Small intestine (tissue), 7 donors: Measurements from ENCODE around the gene UBR4. TPM values are rescaled to one million over a fixed set of nuclear protein-coding genes. Genes with fewer than 3 reads are reported as not detected.
A peak's percentile ranks its signal among the peaks of the same experiment; 100 is the strongest.

Experiments used
- DNase-seq, 2 donors: peaks; one replicate each; pipeline versions ENCODE4 v3.0.0 to v3.0.0-alpha.2; 2013
- FAIRE-seq: peaks from 2 replicates; lab custom pipeline; 2012; peaks lifted over from hg19 to GRCh38; lab: Jason Lieb, UNC
- H3K27ac ChIP-seq, 3 donors: one replicate each; pipeline ENCODE4 v1.5.1; 2013; ENCODE audit warnings: low read length in 2 of 3, mild to moderate bottlenecking in 2 of 3, control low read depth in 1 of 3, inconsistent platforms in 1 of 3, low read depth in 1 of 3, moderate library complexity in 1 of 3
- H3K27me3 ChIP-seq, 3 donors: one replicate each; pipeline ENCODE4 v1.6.1; 2013; ENCODE audit warnings: low read length in 3 of 3, inconsistent platforms in 1 of 3; ENCODE audit not compliant: control insufficient read depth in 3 of 3, insufficient read depth in 3 of 3
- H3K36me3 ChIP-seq, 3 donors: one replicate each; pipeline ENCODE4 v1.6.1; 2013; ENCODE audit warnings: low read length in 3 of 3, inconsistent platforms in 1 of 3, low read depth in 1 of 3, mild to moderate bottlenecking in 1 of 3, moderate library complexity in 1 of 3; ENCODE audit not compliant: control insufficient read depth in 3 of 3, insufficient read depth in 2 of 3
- H3K4me1 ChIP-seq, 3 donors: one replicate each; pipeline ENCODE4 v1.6.1; 2013; ENCODE audit warnings: low read length in 2 of 3, inconsistent platforms in 1 of 3, low read depth in 1 of 3, mild to moderate bottlenecking in 1 of 3, moderate library complexity in 1 of 3; ENCODE audit not compliant: control insufficient read depth in 3 of 3, insufficient read depth in 2 of 3
- H3K4me3 ChIP-seq, 3 donors: one replicate each; pipeline ENCODE4 v1.5.1; 2013; ENCODE audit warnings: low read length in 3 of 3, control low read depth in 1 of 3, inconsistent platforms in 1 of 3, low read depth in 1 of 3, mild to moderate bottlenecking in 1 of 3, moderate library complexity in 1 of 3
- H3K9me3 ChIP-seq, 2 donors: one replicate each; pipeline ENCODE4 v1.6.1; 2013; ENCODE audit warnings: low read depth in 1 of 2, low read length in 1 of 2; ENCODE audit not compliant: control insufficient read depth in 2 of 2, insufficient read depth in 1 of 2
- WGBS, 3 donors: extraction: QIAGEN DNeasy Blood & Tissue Kit; methylation state at CpG; one replicate each; pipeline ENCODE4 v1.1.7; 2013; 5-methylcytosine and 5-hydroxymethylcytosine counted together
- polyA plus RNA-seq, 4 donors: library from polyadenylated mRNA; stranded (reverse) in 3 of 4; unstranded in 1 of 4; fragments of 200-250 nt in 3 of 4; fragments of 120-200 nt in 1 of 4; gene quantifications; one replicate each; pipeline versions ENCODE4 v1.2.1 to v1.2.3, GENCODE V29; 2013
- donor health status: healthy with polysubstance abuse.
- donor health status: control.
- donor health status: control.
- donor health status: Bipolar disorder and iron deficiency.
- donor health status: healthy.

UBR4 gene
- polyA plus RNA-seq, 4 donors, result 85.9 to 275 (median 143) TPM

GRCh38 chr1:19138958-19139581 lies 71.0 kb downstream of the UBR4 start:
- Histone ChIP-seq H3K4me1 (no peaks in the 10 kb centered on the region), H3K27me3 (no peaks in the 10 kb centered on the region), H3K27ac (no peak overlapping the region), H3K36me3 (peaks cover 14 to 47% (median 22%) of the 10 kb centered on the region in 3 donors), H3K4me3 (no peak overlapping the region), H3K9me3 (no peaks in the 10 kb centered on the region)
- 74 to 83% (median 77%) methylated on average over 13 of the region's 13 CpGs for WGBS, 3 donors
- FAIRE-seq (no peak), DNase-seq (peak in 1 of 2 donors; percentile 11)

GRCh38 chr1:19138331-19138730 lies 71.7 kb downstream of the UBR4 start:
- H3K4me1 ChIP-seq, result no peaks in the 10 kb centered on the region
- FAIRE-seq (no peak), DNase-seq (no peak)
- WGBS, 3 donors, result 93 to 95% (median 95%) methylated on average over 1 of the region's 1 CpG
- H3K27me3 ChIP-seq, result no peaks in the 10 kb centered on the region
- no peak overlapping the region for H3K27ac ChIP-seq
- H3K36me3 ChIP-seq, result peaks cover 13 to 49% (median 19%) of the 10 kb centered on the region in 3 donors
- peaks cover 0 to 6% of the 10 kb centered on the region in 2 donors for H3K9me3 ChIP-seq
- H3K4me3 ChIP-seq, result no peak overlapping the region

DNA sequence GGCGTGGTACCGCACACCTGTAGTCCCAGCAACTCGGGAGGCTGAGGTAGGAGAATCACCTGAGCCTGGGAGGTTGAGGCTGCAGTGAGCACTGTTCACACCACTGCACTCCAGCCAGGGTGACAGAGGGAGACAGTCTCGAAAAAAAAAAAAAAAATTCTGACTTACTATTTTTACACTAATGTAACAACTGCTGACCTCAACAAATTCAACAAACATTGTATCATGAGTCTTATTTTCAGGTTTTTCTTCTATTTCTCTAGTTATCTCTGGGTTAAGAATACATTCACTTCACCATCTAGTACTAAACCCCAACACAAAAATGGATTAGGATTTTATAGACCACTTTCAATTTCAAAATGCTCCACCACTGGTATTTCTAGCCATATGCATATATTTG lies 72.9 kb downstream of the UBR4 start:
- Histone ChIP-seq H3K4me3 (no peak overlapping the region), H3K9me3 (peaks cover 0 to 6% of the 10 kb centered on the region in 2 donors), H3K36me3 (peaks cover 13 to 49% (median 17%) of the 10 kb centered on the region in 3 donors), H3K27me3 (no peaks in the 10 kb centered on the region), H3K27ac (no peak overlapping the region), H3K4me1 (no peaks in the 10 kb centered on the region)
- no peak for DNase-seq
- 88 to 96% (median 94%) methylated on average over 4 of the region's 4 CpGs for WGBS, 3 donors
- FAIRE-seq, result no peak

- 99% methylated on average over 2 of the region's 2 CpGs for WGBS, 3 donors
- Histone ChIP-seq H3K27me3 (no peaks in the 10 kb centered on the region), H3K4me1 (peaks cover 0 to 4% (median 2%) of the 10 kb centered on the region in 3 donors), H3K36me3 (peaks cover 9 to 43% (median 12%) of the 10 kb centered on the region in 3 donors), H3K4me3 (no peak overlapping the region), H3K27ac (no peak overlapping the region), H3K9me3 (peaks cover 0 to 6% of the 10 kb centered on the region in 2 donors)
- FAIRE-seq (no peak), DNase-seq (no peak)
Observed at GRCh38 chr1:19133360-19133759, 76.7 kb downstream of the UBR4 start.

GRCh38 chr1:19130468-19130867 lies 79.6 kb downstream of the UBR4 start:
- DNase-seq (peak; percentile 74 to 77), FAIRE-seq (no peak)
- H3K9me3 ChIP-seq, result peaks cover 0 to 6% of the 10 kb centered on the region in 2 donors
- peaks cover 0 to 4% (median 2%) of the 10 kb centered on the region in 3 donors for H3K4me1 ChIP-seq
- WGBS, 3 donors, result 26 to 70% (median 49%) methylated on average over 6 of the region's 6 CpGs
- no peak overlapping the region for H3K27ac ChIP-seq
- no peak overlapping the region for H3K4me3 ChIP-seq
- no peaks in the 10 kb centered on the region for H3K27me3 ChIP-seq
- H3K36me3 ChIP-seq, result peaks cover 20 to 53% (median 22%) of the 10 kb centered on the region in 3 donors

- Histone ChIP-seq H3K4me1 (peaks cover 0 to 4% (median 2%) of the 10 kb centered on the region in 3 donors), H3K4me3 (no peak overlapping the region), H3K27ac (no peak overlapping the region), H3K27me3 (no peaks in the 10 kb centered on the region), H3K36me3 (peaks cover 19 to 52% (median 31%) of the 10 kb centered on the region in 3 donors), H3K9me3 (peaks cover 0 to 6% of the 10 kb centered on the region in 2 donors)
- no peak for FAIRE-seq
- WGBS, 3 donors, result 52 to 77% (median 63%) methylated on average over 6 of the region's 6 CpGs
- DNase-seq, result peak; percentile 17 to 48
Observed at GRCh38 chr1:19128968-19129514, 81.0 kb downstream of the UBR4 start.

GRCh38 chr1:19124273-19124672 lies 85.8 kb downstream of the UBR4 start:
- H3K4me3 ChIP-seq, result no peak overlapping the region
- no peak for DNase-seq
- H3K36me3 ChIP-seq, result peaks cover 31 to 69% (median 40%) of the 10 kb centered on the region in 3 donors
- no peak overlapping the region for H3K27ac ChIP-seq
- 58 to 79% (median 67%) methylated on average over 5 of the region's 5 CpGs for WGBS, 3 donors
- no peaks in the 10 kb centered on the region for H3K9me3 ChIP-seq
- FAIRE-seq, result no peak
- no peaks in the 10 kb centered on the region for H3K27me3 ChIP-seq
- H3K4me1 ChIP-seq, result peaks cover 0 to 3% (median 0%) of the 10 kb centered on the region in 3 donors

DNA sequence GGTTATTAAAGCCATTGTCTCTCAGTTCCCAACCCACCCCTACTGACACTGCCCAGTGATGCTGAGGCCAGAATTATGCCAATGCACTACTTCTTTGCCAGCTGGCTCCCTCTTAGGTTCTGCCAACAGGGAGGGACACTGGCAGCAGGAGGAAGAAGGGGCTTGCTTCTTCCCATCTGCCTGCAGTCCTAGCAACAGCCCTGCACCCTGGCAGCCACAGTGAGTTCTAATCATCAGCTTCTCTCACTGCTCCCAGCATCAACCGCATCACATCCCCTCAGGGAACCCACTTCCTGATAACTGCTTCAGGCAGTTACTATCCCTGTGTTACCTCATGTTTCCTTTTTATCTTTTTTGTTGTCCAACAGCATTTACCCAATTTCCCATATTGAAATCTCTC lies 86.2 kb downstream of the UBR4 start:
- 61 to 100% (median 79%) methylated on average over 1 of the region's 1 CpG for WGBS, 3 donors
- Histone ChIP-seq H3K27me3 (no peaks in the 10 kb centered on the region), H3K9me3 (no peaks in the 10 kb centered on the region), H3K27ac (peak overlapping the region in 1 of 3 donors; percentile 76), H3K4me1 (peaks cover 0 to 3% (median 0%) of the 10 kb centered on the region in 3 donors), H3K36me3 (peaks cover 31 to 69% (median 39%) of the 10 kb centered on the region in 3 donors), H3K4me3 (no peak overlapping the region)
- DNase-seq (peak in 1 of 2 donors; percentile 21), FAIRE-seq (no peak)
